GM21390 (cell line): ENCODE measurements around the gene ANKRD11.

Experiments
- ATAC-seq: cut with Tn5 transposase; IDR thresholded peaks from one replicate; pipeline ENCODE4 v1.9.1; 2021; ENCODE audit not compliant: unreplicated experiment

ANKRD11 gene

DNA sequence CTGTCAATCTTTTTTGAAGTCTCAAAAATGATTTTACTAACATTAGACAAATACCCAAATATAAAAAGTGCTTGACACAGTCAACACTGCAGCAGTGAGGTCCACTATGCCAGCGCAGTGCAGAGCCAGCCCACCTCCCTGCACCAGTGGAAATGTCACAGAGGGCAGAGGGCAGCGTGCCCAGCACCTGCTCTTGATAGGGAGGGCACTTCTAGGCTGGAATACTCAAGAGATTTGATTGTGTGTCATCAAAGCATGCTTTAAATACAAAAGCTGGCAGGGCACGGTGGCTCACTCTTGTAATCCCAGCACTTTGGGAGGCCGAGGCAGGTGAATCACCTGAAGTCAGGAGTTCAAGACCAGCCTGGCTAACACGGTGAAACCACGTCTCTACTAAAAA, 136.0 kb downstream of the ANKRD11 start:
- ATAC-seq: no peak

DNA sequence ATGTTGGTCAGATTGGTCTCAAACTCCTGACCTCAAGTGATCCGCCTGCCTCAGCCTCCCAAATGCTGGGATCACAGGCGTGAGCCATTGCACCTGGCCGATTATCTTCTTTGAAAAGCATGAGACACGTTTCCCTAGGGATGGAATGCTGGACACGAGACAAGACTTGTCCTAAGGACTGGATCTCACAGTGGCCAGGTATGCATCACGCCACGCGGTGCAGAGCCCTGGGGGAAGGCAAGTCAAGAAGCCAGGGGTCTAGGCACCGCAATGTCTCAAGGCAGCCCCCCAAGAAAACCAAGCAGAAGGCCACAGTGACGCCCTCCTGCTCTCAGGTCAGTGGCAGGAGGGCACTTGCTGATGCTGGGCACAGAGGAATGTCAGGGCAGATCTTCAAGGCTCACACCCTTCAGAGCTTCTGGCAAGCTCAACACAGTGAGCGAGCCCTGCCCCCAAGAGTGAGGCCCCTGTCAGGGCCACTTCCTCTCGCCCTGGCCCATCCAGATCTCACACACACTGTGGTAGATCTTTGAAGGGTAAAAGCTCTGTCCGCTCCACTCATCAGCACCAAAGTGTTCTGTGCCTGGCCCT, 138.2 kb downstream of the ANKRD11 start:
- ATAC-seq: no peak

DNA sequence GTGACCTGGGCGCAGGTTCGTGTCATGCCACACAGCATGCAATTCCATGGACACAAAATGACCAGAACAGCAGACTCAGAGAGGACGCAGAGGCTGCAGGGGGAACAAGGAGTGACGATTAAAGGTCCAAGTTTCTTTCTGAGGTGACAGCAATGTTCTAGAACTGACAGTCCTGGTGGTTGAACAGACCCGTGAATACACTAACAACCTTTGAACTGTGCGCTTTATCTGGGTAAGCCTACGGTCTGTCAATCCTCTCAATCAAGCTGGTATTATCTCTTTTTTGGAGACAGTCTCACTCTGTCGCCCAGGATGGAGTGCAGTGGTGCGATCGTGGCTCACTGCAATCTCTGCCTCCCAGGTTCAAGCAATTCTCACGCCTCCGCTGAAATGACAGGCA, 138.7 kb downstream of the ANKRD11 start:
- no peak for ATAC-seq

DNA sequence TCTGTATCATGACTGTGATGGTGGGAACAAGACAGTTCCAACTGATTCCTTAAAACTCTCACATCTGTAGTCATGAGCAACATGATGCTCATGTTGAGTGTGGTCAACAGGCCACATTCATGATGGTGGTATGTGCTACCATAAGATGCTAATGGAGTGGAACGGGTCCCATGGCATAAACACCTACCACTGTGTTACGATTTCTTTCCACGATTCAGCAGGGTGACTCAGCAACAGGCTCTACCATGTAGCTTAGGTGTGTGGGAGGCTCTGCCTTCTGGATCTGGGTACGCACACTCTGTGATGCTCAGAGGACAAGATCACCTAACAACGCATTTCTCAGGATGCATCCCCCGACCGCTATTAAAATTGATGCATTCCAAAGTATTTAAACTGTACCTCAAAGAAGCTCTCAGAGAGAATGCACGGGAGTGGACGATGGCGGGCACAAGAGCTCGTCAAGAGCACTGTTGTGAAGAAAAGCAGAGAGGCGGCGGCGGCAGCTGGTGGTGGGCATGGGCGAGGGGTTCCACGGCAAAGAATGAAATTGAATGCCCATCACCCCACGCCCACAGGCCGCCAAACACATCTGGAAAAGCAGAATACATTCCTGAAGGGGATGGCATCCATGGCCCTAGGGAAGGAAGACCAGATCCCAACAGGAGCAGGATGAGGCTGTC, 139.5 kb downstream of the ANKRD11 start:
- no peak for ATAC-seq

DNA sequence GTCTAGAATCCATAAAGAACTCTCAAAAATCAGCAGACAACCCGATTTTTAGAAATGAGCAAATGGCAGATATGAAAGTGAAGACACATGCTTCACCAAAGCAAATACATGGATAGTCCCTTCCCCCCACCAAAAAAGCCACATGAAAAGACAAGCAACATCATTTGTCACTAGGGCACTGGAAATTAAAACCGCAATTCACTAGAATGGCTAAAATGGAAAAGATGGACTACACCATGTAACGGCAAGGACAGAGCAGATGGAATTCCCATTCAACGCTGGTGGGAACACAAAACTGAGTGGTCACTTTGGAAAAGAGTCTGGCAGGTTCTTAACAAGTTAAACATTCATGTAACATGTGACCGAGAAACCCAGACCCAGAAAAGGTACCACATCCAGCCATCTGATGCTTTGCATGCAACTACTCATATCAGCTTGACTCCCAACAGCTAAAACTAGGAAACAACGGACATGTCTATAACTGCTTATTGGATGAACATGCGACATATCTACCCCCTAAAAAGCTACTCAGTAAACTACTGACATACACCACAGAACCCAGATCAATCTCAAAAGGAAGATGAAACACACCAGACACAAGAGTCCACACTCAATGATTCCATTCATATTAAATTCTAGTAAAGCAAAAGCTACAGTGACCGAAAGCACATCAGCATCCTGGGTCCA, 140.3 kb downstream of the ANKRD11 start:
- ATAC-seq: no peak

DNA sequence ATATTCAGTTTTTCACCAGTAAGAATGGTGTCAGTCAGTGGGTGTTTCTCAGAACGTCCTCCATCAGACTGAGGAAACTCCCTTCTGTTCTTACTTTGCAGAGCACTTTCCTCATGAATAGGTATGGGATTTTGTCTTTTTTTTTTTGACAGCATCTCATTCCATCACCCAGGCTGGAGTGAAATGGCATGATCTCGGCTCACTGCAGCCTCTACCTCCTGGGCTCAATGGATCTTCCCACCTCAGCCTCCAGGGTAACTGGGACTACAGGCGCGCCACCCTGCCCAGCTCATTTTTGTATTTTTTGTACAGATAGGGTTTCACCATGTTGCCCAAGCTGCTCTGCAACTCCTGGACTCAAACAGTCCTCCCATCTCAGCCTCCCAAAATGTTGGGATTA, 142.6 kb downstream of the ANKRD11 start:
- no peak for ATAC-seq

DNA sequence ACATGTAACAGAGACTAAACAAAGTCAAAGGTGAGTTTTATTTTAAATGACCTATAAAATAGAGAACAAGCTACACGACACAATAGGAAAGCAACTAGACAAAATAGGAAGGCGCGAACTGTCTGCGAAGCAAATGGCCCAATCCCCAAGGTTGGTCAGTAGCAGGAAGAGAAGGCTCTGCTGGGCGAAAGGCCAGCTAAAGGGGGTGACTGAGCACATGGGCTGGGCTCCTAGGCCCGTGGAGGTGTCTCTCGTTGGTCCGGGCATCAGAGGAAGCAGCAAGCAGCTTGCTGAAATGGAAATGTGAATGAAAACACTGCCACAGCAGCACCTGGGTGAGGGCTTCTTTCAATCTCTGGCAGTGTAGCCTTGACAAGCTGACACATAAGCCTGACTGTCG, 143.5 kb downstream of the ANKRD11 start:
- ATAC-seq: no peak

DNA sequence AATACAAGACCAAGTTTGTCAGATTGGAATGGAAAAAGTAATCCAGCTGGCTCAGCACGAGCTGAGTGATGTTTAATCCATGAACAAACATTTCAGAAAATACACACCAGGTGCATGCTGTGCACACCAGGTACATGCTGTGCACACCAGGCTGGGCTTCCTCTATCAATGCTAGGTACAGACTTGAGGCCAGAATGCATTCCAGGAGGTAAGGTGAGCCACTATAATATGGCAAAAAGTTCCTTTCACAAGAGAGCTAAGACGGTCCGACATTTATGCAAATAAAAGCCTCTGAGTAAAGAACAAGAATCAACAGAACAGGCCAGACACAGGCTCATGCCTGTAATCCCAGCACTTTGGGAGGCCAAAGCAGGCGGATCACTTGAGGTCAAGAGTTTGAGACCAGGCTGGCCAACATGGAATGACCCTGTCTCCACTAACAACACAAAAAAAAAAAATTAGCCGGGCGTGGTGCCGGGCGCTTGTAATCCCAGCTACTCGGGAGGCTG, 144.7 kb downstream of the ANKRD11 start:
- no peak for ATAC-seq

DNA sequence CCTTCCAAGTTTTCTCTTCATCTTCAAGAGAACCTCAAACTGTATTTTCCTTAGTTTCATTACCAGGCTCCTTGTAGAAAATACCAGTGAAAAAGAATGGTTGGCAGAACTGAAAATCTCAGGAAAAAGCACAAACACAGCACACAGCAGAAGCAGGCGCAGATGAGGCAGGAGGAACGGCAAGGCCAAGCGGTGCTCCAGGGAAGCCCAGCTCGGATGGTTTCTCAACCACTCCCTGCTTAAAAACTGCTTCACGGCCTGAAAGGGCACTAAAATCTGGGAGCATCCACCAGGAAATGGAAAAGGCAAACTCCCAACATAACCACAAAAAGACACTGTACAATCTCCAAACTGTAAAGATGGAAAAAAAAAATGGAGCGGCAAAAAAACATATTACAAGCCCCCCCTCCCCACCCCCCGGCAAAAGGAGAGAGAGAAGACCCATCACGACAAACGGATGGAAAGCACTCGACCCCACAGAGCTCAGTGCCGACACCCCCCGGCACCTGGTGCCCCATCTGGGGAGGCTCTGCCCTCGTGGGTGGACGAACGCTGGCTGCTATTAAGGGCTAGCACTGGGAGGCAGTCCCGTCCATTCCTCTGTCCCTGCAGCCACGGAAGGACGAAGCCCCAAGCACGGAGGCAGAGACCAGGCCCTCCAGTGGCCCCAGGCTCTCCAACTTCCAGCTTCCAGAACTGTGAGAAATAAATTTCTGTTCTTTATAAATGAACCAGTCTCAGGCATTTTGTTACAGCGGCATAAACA, 145.3 kb downstream of the ANKRD11 start:
- ATAC-seq: no peak

DNA sequence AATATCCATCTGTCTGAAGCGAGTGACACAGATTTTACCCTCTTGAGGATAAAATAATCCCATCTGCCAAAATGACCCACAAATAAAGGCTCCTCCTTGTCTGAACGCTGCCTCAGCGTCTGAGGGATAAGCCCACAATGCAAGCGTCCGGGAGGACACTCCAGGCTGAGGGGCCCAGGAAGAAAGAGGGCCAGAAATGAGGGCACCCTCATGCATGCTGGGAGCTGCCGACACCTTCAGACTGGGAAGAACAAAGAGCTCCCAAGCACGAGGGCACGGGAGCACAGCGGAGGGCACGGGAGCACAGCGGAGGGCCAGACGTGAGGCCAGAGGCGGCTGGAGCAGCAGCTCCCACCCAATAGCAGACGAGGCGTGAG, 145.9 kb downstream of the ANKRD11 start:
- no peak for ATAC-seq

DNA sequence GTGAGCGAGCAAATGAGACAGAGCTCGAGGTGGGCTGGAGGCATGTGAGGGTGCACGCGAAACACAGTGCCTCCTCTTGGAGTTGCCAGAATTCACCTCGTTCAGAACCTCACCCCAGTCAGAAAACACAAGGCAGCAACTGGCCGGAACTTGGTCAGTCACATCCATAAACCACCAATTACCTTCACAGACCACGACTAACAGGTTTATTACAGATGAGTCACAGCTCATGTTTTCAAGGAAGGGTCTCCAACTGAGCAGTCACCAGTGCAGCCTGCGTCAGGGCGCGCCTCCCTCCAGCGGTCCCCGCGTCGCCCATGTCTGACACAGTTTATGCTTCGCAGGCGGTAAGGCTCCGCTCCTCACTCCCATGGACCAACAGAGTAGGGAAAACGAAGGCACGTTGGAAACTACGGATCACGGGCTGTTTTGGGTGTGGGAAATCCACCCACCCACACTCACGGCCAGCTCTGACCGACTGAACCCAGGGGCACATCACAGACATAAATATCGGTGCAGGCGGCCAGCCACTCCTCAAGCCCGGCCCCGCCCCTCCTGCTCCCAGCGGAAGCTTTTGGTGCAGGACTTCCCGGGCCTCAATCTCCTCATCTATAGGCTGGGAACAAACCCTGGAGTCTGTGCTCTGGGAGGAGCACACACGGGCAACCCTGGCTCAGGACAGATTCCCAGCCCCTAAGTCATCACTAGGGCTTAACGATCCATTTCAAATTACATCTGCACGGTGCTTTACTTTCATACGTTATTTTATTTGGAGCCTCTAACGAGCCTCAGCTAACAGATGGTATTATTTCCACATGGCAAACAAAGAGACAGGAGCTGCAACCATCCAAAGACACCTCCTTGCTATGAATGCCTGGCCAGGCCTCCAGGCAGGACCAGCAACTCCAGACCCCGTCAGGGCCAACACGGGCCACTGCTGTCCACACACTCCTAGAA, 146.6 kb downstream of the ANKRD11 start:
- ATAC-seq: no peak

DNA sequence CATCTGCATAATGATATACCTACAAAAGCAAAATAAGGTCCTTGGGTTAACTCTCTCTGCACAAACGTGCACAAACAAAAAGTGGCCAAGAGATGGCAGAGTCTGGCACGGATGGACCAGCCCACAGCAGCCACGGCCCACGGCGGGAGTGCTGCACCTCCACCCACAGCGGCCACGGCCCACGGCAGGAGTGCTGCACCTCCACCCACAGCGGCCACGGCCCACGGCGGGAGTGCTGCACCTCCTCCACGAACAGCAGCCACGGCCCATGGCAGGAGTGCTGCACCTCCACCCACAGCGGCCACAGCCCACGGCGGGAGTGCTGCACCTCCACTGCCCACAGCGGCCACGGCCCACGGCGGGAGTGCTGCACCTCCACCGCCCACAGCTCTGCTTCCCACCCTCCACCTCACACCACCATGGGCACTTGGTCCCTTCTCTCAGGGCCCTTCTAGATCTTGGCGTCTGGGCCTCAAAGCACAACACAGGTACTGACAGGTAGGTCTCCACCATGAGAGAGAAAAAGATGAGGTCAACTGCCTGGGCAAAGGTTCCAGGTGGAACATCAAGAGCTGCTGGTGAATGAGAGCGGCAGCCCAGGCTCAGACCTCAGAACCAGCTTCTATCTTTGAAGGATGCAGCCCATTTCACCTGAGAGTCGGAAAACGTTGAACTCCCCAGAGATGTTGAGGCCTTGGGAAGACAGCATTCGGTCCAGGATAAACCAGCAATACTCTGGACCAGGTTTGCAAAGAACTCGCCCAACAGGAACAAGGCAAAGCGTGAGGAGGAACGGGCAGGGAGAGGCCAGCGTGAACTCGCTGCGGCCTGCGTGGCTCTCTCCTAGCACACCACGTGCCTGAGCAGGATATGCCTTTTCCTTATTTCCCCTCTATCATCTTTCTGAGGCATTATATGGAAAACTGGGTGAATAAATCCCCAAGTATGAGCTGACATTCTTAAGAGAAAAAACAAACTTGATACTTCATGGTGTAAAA, 148.4 kb downstream of the ANKRD11 start:
- ATAC-seq: no peak

DNA sequence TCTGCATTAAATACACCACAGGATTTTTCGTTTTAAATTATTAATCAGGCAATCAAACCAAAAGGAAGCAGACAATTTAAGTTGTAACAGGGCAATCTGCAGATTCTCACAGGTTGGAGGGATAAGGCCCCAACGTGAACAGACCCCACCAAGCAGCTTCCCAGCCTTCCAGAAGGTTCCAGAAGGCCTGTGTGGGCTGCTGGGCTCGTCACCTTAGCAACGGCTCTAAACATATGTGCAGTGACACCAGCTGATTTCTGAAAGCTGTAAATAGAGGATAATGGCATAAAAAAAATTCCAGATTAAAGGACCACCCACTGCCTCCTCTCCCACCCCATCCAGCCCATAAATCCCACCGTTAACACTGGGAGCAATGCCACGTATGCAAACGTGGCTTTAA, 149.1 kb downstream of the ANKRD11 start:
- ATAC-seq: no peak

DNA sequence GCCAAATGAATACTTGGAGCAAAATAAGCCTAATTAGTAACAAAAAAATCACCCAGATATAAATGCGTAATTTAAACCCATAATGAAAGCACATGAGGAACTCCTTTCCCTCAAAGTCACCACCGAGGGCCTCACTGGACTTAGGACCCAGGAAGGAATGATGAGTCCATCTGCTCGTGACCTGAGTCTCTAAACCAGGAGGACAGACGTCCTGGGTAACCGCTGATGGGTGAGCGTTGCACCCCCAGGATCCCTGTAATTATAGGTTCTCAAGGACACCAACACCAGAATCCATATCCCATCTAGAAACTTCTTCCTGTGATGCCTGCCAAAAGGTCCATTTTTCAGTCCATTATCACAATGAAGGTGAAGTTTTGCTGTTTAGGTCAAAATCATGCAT, 151.5 kb downstream of the ANKRD11 start:
- ATAC-seq: no peak

DNA sequence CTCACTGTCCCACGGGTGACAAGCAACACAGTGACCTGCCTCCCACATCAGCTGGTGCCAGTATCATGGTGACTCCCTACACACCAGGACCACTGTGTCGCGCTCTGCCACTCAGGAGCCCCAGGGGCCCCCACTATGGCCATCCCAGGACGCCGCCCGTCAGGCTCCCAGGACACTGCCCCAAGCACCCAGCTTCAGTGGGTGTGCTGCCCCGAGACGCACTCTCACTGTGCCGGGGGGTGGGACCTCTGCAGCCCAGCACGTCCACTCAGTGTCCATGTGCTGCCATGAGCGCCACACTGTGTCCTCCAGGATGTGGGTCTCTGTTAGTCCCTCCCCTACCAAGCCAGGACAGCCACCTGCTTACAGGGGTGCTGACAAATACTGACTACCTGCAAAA, 152.4 kb downstream of the ANKRD11 start:
- no peak for ATAC-seq

DNA sequence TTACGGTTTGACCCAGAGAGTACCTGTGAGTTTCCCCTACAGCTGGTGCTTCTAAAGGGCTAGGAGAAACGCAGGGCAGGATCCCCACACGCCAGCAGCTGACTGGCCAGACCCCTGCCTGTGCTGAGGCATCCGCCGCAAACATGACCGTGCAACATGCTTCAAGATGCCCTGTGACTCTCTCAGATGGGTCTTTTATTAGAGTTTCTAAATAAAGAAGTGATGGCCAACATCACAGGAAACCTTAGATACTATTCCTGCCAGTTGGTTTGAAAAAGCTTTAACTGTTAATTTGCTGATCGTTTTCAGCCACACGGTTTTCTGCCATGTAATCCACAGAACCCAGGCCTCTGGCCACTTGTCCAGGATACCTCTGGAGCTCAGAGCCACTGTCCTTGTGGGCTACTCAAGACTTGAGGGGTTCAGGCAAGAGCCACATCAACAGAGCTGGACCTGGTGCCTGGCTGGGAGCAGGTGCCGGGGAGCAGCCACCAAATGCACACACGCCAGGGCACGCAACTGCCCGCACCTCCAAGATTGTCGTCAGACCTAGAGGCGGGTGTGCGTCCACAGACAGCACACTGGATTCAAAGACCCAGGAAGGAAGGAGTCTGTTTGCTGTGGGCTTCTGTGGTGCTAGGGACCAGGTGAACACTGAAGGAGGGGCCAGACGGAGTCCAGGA, 154.4 kb downstream of the ANKRD11 start:
- no peak for ATAC-seq

DNA sequence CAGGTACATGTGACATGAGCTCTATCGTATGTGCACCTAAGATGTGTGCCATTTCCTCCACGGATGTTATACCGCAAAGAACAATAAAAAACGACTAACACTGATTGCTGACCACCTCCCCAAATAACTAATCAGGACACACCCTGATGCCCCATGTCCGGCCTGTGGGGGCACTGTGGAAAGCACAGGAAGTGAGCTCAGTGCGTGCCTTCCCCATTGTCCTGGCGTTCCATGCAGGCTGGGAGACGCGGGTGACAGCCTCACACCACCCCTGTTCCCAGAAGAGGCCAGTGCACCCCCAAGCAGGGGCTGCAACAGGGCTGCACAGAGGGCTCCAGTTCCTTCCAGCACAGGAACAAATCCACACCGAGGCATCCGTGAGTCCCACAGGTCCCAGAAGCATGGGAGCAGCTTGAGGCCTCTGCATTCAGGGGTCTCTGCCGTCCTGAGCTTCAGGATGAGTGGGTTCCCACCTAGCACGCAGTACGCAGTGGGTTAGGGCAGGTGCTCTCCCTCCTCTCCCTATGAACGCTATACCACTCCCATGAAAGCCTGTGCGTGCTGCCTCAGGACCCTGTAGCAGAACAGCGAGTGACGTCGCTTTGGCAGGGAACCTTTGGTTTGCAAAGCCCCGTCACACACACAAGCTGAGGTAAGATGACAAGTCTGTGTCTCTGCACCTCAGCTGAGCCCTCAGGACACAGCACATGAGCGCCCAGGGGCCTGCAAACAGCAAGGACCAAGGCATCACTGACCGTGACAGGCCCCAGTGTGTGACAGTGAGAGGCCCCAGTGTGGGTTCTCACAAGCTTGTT, 155.2 kb downstream of the ANKRD11 start:
- no peak for ATAC-seq

DNA sequence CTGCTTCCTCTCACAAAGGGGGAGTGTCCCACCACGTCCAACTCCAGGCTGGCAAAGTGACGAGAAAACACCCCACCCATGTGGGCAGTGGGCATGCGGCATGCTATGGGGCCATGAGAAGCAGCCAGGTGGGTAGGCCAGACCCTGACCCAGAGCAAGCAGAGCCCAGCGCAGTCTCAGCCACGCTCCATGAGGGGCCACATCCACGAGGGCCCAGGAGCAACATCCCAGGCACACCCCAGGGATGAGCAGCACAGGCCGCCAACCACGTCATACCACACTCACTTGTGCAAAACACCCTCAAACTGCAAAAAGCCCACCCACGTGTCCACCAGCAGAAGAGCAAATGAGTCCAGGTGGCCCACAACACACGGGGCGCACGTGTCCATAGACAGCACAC, 155.9 kb downstream of the ANKRD11 start:
- no peak for ATAC-seq
